HCT116 (cell line): ENCODE data around the gene HARBI1. TPM values are rescaled to one million over a fixed set of nuclear protein-coding genes. Genes with fewer than 3 reads are reported as not detected.

Source experiments
- ATAC-seq: fragments of 200-7000 bp; cut with Tn5 transposase; 2 replicates; pipeline ENCODE4 v1.9.1; 2020; ENCODE audit warnings: mild to moderate bottlenecking, moderate library complexity
- BruUV-seq: library from RNA; stranded (reverse); fragments of 400-500 nt; replicated peaks from 2 replicates; lab custom pipeline; 2021; lab: Mats Ljungman, UMichigan
- CTCF ChIA-PET: fragments of 300-600 bp; sonication (Branson Sonifier 250); formaldehyde crosslinking; loops from one replicate; lab custom pipeline; 2021; ENCODE audit warnings: antibody characterized with exemption; lab: Charles Lee
- POLR2A ChIA-PET: fragments of 300-600, 350-600 bp; sonication (Branson Sonifier 250); formaldehyde crosslinking; loops from one replicate; lab custom pipeline; 2021; ENCODE audit warnings: antibody characterized with exemption; lab: Charles Lee
- RAD21 ChIA-PET, 2 experiments: fragments of 300-600 bp; sonication (Branson Sonifier 250); formaldehyde crosslinking; loops; one replicate each; lab custom pipeline; 2023; ENCODE audit warnings: low total read pairs in 2 of 2; ENCODE audit not compliant: uncharacterized antibody in 2 of 2, unreplicated experiment in 2 of 2, low non-redundant PET in 1 of 2; lab: Charles Lee
- DNase-seq: peaks from one replicate; pipeline ENCODE4 v3.0.0-alpha.2; 2010; ENCODE audit warnings: low read depth, low spot score
- H2AFZ ChIP-seq: fragments of 200-600 bp; shearing (Covaris generic), sonication (generic); 2 replicates; pipeline ENCODE4 v1.6.1; 2017; ENCODE audit warnings: low read depth, mixed run types, mixed read lengths, antibody characterized with exemption, low read length; ENCODE audit not compliant: poor library complexity, severe bottlenecking
- H3K27ac ChIP-seq: 2 replicates; pipeline ENCODE4 v1.5.1; 2012; ENCODE audit warnings: low read depth, low read length
- H3K27me3 ChIP-seq: fragments of 200-600 bp; sonication (generic); 2 replicates; pipeline ENCODE4 v1.6.1; 2016; ENCODE audit warnings: mixed run types, low read length, mixed read lengths; ENCODE audit not compliant: insufficient read depth
- H3K36me3 ChIP-seq, 2 experiments: fragments of 200-500 bp in 1 of 2; fragments of 200-600 bp in 1 of 2; sonication (Bioruptor generic) in 1 of 2; sonication (generic) in 1 of 2; 2 replicates each; pipeline versions ENCODE4 v1.5.1 to v1.6.1; 2014 to 2016; ENCODE audit warnings: low read length in 2 of 2, inconsistent platforms in 1 of 2, mixed read lengths in 1 of 2, mixed run types in 1 of 2; ENCODE audit not compliant: insufficient read depth in 2 of 2, control insufficient read depth in 1 of 2
- H3K4me1 ChIP-seq, 2 experiments: fragments of 200-600 bp in 1 of 2; sonication (generic) in 1 of 2; 2 replicates each; pipeline versions ENCODE4 v1.5.1 to v1.6.1; 2012 to 2017; ENCODE audit warnings: low read length in 2 of 2, inconsistent platforms in 1 of 2, mild to moderate bottlenecking in 1 of 2, mixed read lengths in 1 of 2, mixed run types in 1 of 2, moderate library complexity in 1 of 2; ENCODE audit not compliant: insufficient read depth in 2 of 2, control insufficient read depth in 1 of 2
- H3K4me2 ChIP-seq: fragments of 200-600 bp; sonication (generic); 2 replicates; pipeline ENCODE4 v1.6.1; 2017; ENCODE audit warnings: mixed run types, low read length, mixed read lengths
- H3K4me3 ChIP-seq, 2 experiments: fragments of 200-600 bp in 1 of 2; sonication (generic) in 1 of 2; replicated peaks in 1 of 2; 2 replicates each; pipeline ENCODE4 v1.5.1; 2011 to 2016; ENCODE audit warnings: low read length in 2 of 2, control low read depth in 1 of 2, low read depth in 1 of 2, mild to moderate bottlenecking in 1 of 2, mixed read lengths in 1 of 2, mixed run types in 1 of 2
- H3K79me2 ChIP-seq: fragments of 200-600 bp; sonication (generic); 2 replicates; pipeline ENCODE4 v1.6.1; 2017; ENCODE audit warnings: mild to moderate bottlenecking, mixed run types, low read length, moderate library complexity, mixed read lengths; ENCODE audit not compliant: insufficient read depth
- H3K9ac ChIP-seq: fragments of 200-600 bp; sonication (generic); 2 replicates; pipeline ENCODE4 v1.6.1; 2016; ENCODE audit warnings: low read length, mixed read lengths
- H3K9me2 ChIP-seq: fragments of 200-600 bp; sonication (generic), shearing (Covaris generic); 2 replicates; pipeline ENCODE4 v1.6.1; 2017; ENCODE audit warnings: mixed run types, mild to moderate bottlenecking, moderate library complexity; ENCODE audit not compliant: insufficient read depth
- H3K9me3 ChIP-seq, 2 experiments: fragments of 200-500 bp in 1 of 2; fragments of 200-600 bp in 1 of 2; sonication (Bioruptor generic) in 1 of 2; sonication (generic) in 1 of 2; 2 replicates each; pipeline ENCODE4 v1.6.1; 2014 to 2017; ENCODE audit warnings: low read length in 2 of 2, mixed read lengths in 2 of 2, inconsistent platforms in 1 of 2, low read depth in 1 of 2, mild to moderate bottlenecking in 1 of 2, mixed run types in 1 of 2, moderate library complexity in 1 of 2; ENCODE audit not compliant: control insufficient read depth in 1 of 2, insufficient read depth in 1 of 2
- H4K20me1 ChIP-seq: fragments of 200-600 bp; sonication (generic), shearing (Covaris generic); 2 replicates; pipeline ENCODE4 v1.6.1; 2017; ENCODE audit warnings: mixed run types, mild to moderate bottlenecking, moderate library complexity; ENCODE audit not compliant: insufficient read depth
- ATF3 ChIP-seq: IDR thresholded peaks from 2 replicates; pipeline ENCODE4 v1.6.1; 2012
- CEBPB ChIP-seq: IDR thresholded peaks from 2 replicates; pipeline ENCODE4 v1.6.1; 2012; ENCODE audit warnings: low read depth
- EGR1 ChIP-seq: IDR thresholded peaks from 2 replicates; pipeline ENCODE4 v1.6.1; 2012; ENCODE audit warnings: low read depth
- EZH2phosphoT487 ChIP-seq: fragments of 200-600 bp; IDR thresholded peaks from 2 replicates; pipeline ENCODE4 v1.6.1; 2018; ENCODE audit warnings: antibody characterized with exemption, borderline replicate concordance
- JUND ChIP-seq: IDR thresholded peaks from 2 replicates; pipeline ENCODE4 v1.6.1; 2012
- SIN3A ChIP-seq: IDR thresholded peaks from 2 replicates; pipeline ENCODE4 v1.6.1; 2012; ENCODE audit warnings: low read depth
- SP1 ChIP-seq: IDR thresholded peaks from 2 replicates; pipeline ENCODE4 v1.6.1; 2012; ENCODE audit warnings: low read depth
- SRF ChIP-seq: IDR thresholded peaks from 2 replicates; pipeline ENCODE4 v1.6.1; 2012; ENCODE audit warnings: low read depth
- YY1 ChIP-seq: IDR thresholded peaks from 2 replicates; pipeline ENCODE4 v1.6.1; 2011; ENCODE audit warnings: low read length, low read depth, moderate library complexity, mild to moderate bottlenecking; ENCODE audit not compliant: insufficient replicate concordance; ENCODE audit errors: extremely low read depth
- ZFX ChIP-seq: fragments of 450-650 bp; IDR thresholded peaks from 2 replicates; pipeline ENCODE4 v1.6.1; 2017
- intact Hi-C: fragments of 100-400 bp; cut with micrococcal nuclease; formaldehyde crosslinking; loops from 2 replicates; pipeline ENCODE4 v1.10.0; 2022
- total RNA-seq: library from RNA; stranded (reverse); gene quantifications from one replicate; pipeline ENCODE4 v1.2.1, GENCODE V29; 2021; ENCODE audit not compliant: unreplicated experiment
- TF ChIP-seq, protein P1 (sequence below): IDR thresholded peaks from 2 replicates; pipeline ENCODE4 v1.6.1; 2011; ENCODE audit warnings: mild to moderate bottlenecking, low read length, moderate library complexity; ENCODE audit not compliant: insufficient replicate concordance; ENCODE audit errors: extremely low read depth
- TF ChIP-seq, protein P2 (sequence below), 3 experiments: fragments of 200-600 bp in 1 of 3; sonication (generic) in 1 of 3; IDR thresholded peaks in 2 of 3; conservative IDR thresholded peaks in 1 of 3; 2 replicates each; pipeline ENCODE4 v1.5.1; 2012 to 2017; ENCODE audit warnings: low read depth in 2 of 3, low read length in 2 of 3, antibody characterized with exemption in 1 of 3, borderline replicate concordance in 1 of 3, control low read depth in 1 of 3, mild to moderate bottlenecking in 1 of 3, mixed read lengths in 1 of 3, mixed run types in 1 of 3, moderate library complexity in 1 of 3; ENCODE audit not compliant: insufficient read depth in 1 of 3

The HARBI1 gene
- total RNA-seq, 1 experiment from 2014 or later = 1.9 TPM

DNA sequence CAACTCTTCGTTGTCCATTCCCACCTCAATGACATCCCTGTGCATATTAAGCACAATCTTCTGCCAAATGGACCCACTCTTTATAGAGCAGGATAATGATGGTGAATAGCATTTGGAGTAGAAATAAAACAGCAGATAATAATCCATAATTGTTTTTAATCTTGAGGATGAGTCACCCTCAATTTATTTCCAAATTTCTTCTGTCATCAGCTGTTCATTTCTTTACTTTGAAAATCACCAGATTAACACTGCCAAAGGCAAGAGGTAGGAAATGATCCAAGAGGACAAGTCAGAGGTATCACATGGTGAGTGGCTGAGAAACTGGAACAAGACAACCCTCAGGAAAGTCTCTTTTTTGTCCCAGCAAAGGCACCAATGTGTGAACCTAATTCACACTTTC is 15.9 kb downstream of the HARBI1 start:
- DNase-seq (no peak), ATAC-seq (no peak)
- no TSS peak for BruUV-seq
- Histone ChIP-seq H3K4me3 (no peak overlapping the region), H3K4me1 (no peaks in the 10 kb centered on the region; a peak in 1 of 4 replicates), H2AFZ (no peak overlapping the region), H3K36me3 (no peaks in the 10 kb centered on the region), H3K79me2 (no peaks in the 10 kb centered on the region), H3K4me2 (no peak overlapping the region), H3K9me2 (no peaks in the 10 kb centered on the region), H3K27ac (no peak overlapping the region), H3K9ac (no peak overlapping the region), H4K20me1 (no peaks in the 10 kb centered on the region), H3K9me3 (no peaks in the 10 kb centered on the region), H3K27me3 (no peaks in the 10 kb centered on the region)
- RAD21 ChIA-PET = no interaction called here
- intact Hi-C loops = no loop called here
- POLR2A ChIA-PET = no interaction called here
- TF ChIP-seq EZH2phosphoT487 (no peak), ATF3 (no peak), SRF (no peak), EGR1 (no peak), ZFX (no peak), SIN3A (no peak), JUND (no peak), SP1 (no peak), CEBPB (no peak), YY1 (no peak)
- TF ChIP-seq, protein P1, sequence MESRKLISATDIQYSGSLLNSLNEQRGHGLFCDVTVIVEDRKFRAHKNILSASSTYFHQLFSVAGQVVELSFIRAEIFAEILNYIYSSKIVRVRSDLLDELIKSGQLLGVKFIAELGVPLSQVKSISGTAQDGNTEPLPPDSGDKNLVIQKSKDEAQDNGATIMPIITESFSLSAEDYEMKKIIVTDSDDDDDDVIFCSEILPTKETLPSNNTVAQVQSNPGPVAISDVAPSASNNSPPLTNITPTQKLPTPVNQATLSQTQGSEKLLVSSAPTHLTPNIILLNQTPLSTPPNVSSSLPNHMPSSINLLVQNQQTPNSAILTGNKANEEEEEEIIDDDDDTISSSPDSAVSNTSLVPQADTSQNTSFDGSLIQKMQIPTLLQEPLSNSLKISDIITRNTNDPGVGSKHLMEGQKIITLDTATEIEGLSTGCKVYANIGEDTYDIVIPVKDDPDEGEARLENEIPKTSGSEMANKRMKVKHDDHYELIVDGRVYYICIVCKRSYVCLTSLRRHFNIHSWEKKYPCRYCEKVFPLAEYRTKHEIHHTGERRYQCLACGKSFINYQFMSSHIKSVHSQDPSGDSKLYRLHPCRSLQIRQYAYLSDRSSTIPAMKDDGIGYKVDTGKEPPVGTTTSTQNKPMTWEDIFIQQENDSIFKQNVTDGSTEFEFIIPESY = no peak
- TF ChIP-seq, protein P2, sequence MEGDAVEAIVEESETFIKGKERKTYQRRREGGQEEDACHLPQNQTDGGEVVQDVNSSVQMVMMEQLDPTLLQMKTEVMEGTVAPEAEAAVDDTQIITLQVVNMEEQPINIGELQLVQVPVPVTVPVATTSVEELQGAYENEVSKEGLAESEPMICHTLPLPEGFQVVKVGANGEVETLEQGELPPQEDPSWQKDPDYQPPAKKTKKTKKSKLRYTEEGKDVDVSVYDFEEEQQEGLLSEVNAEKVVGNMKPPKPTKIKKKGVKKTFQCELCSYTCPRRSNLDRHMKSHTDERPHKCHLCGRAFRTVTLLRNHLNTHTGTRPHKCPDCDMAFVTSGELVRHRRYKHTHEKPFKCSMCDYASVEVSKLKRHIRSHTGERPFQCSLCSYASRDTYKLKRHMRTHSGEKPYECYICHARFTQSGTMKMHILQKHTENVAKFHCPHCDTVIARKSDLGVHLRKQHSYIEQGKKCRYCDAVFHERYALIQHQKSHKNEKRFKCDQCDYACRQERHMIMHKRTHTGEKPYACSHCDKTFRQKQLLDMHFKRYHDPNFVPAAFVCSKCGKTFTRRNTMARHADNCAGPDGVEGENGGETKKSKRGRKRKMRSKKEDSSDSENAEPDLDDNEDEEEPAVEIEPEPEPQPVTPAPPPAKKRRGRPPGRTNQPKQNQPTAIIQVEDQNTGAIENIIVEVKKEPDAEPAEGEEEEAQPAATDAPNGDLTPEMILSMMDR (IDR thresholded peaks at IDR 0.05 in 2 of 3, conservative IDR thresholded peaks at IDR 0.05 in 1 of 3; ENCODE audit: borderline replicate concordance in 1 of 3, insufficient read depth in 1 of 3, low read depth in 2 of 3, low read length in 2 of 3) = no peak
- CTCF ChIA-PET = no interaction called here
